GM12878 (cell line): ENCODE measurements around the gene MGLL. TPM values are rescaled to one million over a fixed set of nuclear protein-coding genes. Genes with fewer than 3 reads are reported as not detected.

ENCODE experiments used
- ATAC-seq: fragments of 200-7000 bp; cut with Tn5 transposase; 3 replicates; pipeline ENCODE4 v1.9.1; 2020; ENCODE audit warnings: mild to moderate bottlenecking, moderate library complexity
- BruUV-seq: library from RNA; stranded (reverse); fragments of 400-500 nt; replicated peaks from 2 replicates; lab custom pipeline; 2021; lab: Mats Ljungman, UMichigan
- CTCF ChIA-PET: fragments of 300-600 bp; sonication (Branson Sonifier 250); formaldehyde crosslinking; extraction: SDS; loops from one replicate; lab custom pipeline; 2021; ENCODE audit warnings: inconsistent platforms; lab: Yijun Ruan, JAX
- POLR2A ChIA-PET: fragments of 350-600 bp; formaldehyde crosslinking; extraction: SDS; loops from one replicate; lab custom pipeline; 2021; ENCODE audit warnings: inconsistent platforms; lab: Charles Lee
- RAD21 ChIA-PET: fragments of 300-600 bp; sonication (Branson Sonifier 250); formaldehyde crosslinking; loops from one replicate; lab custom pipeline; 2023; ENCODE audit warnings: antibody characterized with exemption; ENCODE audit not compliant: unreplicated experiment; lab: Charles Lee
- SMC1A ChIA-PET: fragments of 300-600 bp; sonication (Branson Sonifier 250); formaldehyde crosslinking; loops from one replicate; lab custom pipeline; 2023; ENCODE audit not compliant: unreplicated experiment, uncharacterized antibody; lab: Charles Lee
- DNase-seq: peaks from one replicate; pipeline ENCODE4 v3.0.0-alpha.2; 2011; ENCODE audit warnings: low read depth, low spot score
- FAIRE-seq: peaks from 3 replicates; lab custom pipeline; 2011; peaks lifted over from hg19 to GRCh38; lab: Jason Lieb, UNC
- H2AFZ ChIP-seq: 2 replicates; pipeline ENCODE4 v1.6.0; 2011; ENCODE audit warnings: low read depth, low read length, control low read depth; ENCODE audit not compliant: control insufficient read depth
- H3K27ac ChIP-seq: 2 replicates; pipeline ENCODE4 v1.5.1; 2011; ENCODE audit warnings: control low read depth; ENCODE audit not compliant: control insufficient read depth, insufficient read depth
- H3K27me3 ChIP-seq, 2 experiments: replicated peaks in 1 of 2; 2 replicates each; pipeline versions ENCODE4 v1.6.0 to v1.6.1; 2011; ENCODE audit warnings: low read length in 1 of 2; ENCODE audit not compliant: control insufficient read depth in 2 of 2, insufficient read depth in 2 of 2
- H3K36me3 ChIP-seq, 2 experiments: 2 replicates each; pipeline ENCODE4 v1.5.1; 2011; ENCODE audit warnings: low read length in 1 of 2; ENCODE audit not compliant: control insufficient read depth in 2 of 2, insufficient read depth in 2 of 2
- H3K4me1 ChIP-seq: 2 replicates; pipeline ENCODE4 v1.6.1; 2011; ENCODE audit warnings: mild to moderate bottlenecking, low read length, moderate library complexity, mixed read lengths; ENCODE audit not compliant: control insufficient read depth, insufficient read depth
- H3K4me2 ChIP-seq: 2 replicates; pipeline ENCODE4 v1.6.0; 2011; ENCODE audit warnings: control low read depth; ENCODE audit not compliant: control insufficient read depth, insufficient read depth
- H3K4me3 ChIP-seq: fragments of 200-600 bp; sonication (generic); 2 replicates; pipeline ENCODE4 v1.5.1; 2016
- H3K79me2 ChIP-seq: 2 replicates; pipeline ENCODE4 v1.6.0; 2011; ENCODE audit warnings: low read length; ENCODE audit not compliant: control insufficient read depth, insufficient read depth
- H3K9ac ChIP-seq: 2 replicates; pipeline ENCODE4 v1.8.0; 2011; ENCODE audit warnings: low read length, control low read depth, mixed read lengths; ENCODE audit not compliant: control insufficient read depth, insufficient read depth
- H3K9me3 ChIP-seq: replicated peaks from 3 replicates; pipeline ENCODE4 v1.5.1; 2011; ENCODE audit warnings: mild to moderate bottlenecking, low read length; ENCODE audit not compliant: control insufficient read depth, insufficient read depth
- H4K20me1 ChIP-seq: 2 replicates; pipeline ENCODE4 v1.6.0; 2011; ENCODE audit not compliant: control insufficient read depth, insufficient read depth
- CREB1 ChIP-seq: IDR thresholded peaks from 2 replicates; pipeline ENCODE4 v1.6.1; 2012; ENCODE audit warnings: low read depth, mild to moderate bottlenecking, inconsistent platforms
- CTCF ChIP-seq, 3 experiments: IDR thresholded peaks in 2 of 3; conservative IDR thresholded peaks in 1 of 3; 2 replicates each; pipeline ENCODE4 v1.5.1; 2011; ENCODE audit warnings: low read depth in 3 of 3, low read length in 3 of 3, mild to moderate bottlenecking in 3 of 3, control low read depth in 2 of 3, moderate library complexity in 2 of 3, inconsistent platforms in 1 of 3, mixed read lengths in 1 of 3; ENCODE audit not compliant: control insufficient read depth in 2 of 3, insufficient read depth in 1 of 3; ENCODE audit errors: extremely low read depth in 1 of 3
- RB1 ChIP-seq: fragments of 450-650 bp; formaldehyde crosslinking; IDR thresholded peaks from 2 replicates; pipeline ENCODE4 v1.6.1; 2017; ENCODE audit warnings: mild to moderate bottlenecking, borderline replicate concordance
- RCOR1 ChIP-seq: conservative IDR thresholded peaks from 2 replicates; pipeline ENCODE4 v1.6.1; 2012; ENCODE audit warnings: low read depth, low read length, improper control_type of control experiment
- SMAD5 ChIP-seq: IDR thresholded peaks from 2 replicates; pipeline ENCODE4 v1.6.1; 2016; ENCODE audit warnings: antibody characterized with exemption, low read depth
- WGBS: methylation state at CpG from one replicate; pipeline ENCODE4 v1.1.6; 2016; ENCODE audit warnings: low lambda C conversion rate; ENCODE audit not compliant: insufficient replicate concordance, insufficient coverage; ENCODE audit errors: missing lambda C conversion rate; 5-methylcytosine and 5-hydroxymethylcytosine counted together
- in situ Hi-C: fragments of 300-500 bp; cut with MboI; formaldehyde crosslinking; loops from 9 replicates; pipeline ENCODE4 v1.14.3; 2018; ENCODE audit warnings: mixed read lengths
- intact Hi-C: fragments of 100-400 bp; cut with micrococcal nuclease; formaldehyde crosslinking; loops from one replicate; pipeline ENCODE4 v1.14.2; 2022; ENCODE audit not compliant: unreplicated experiment
- polyA plus RNA-seq, 11 experiments: library from polyadenylated mRNA; depleted of rRNA in 4 of 11; unstranded in 6 of 11; stranded (reverse) in 5 of 11; fragments of >200 nt; fragmentation: Nextera tagmentation in 4 of 11; fragmentation: Illumina TruSeq in 1 of 11; extraction: Ambion mirVana in 4 of 11; extraction: Trizol in 1 of 11; gene quantifications; 1 replicate in 1 of 11; 2 replicates in 10 of 11; pipeline versions ENCODE4 v1.2.1 to v1.2.3, GENCODE V29; 2011 to 2016; ENCODE audit warnings: inconsistent platforms in 2 of 11, missing spikeins in 2 of 11, low read depth in 1 of 11
- total RNA-seq, 4 experiments: library from RNA; depleted of rRNA in 3 of 4; stranded (reverse); fragments of >200 nt in 3 of 4; fragmentation: Illumina TruSeq in 1 of 4; extraction: Trizol in 1 of 4; gene quantifications; 2 replicates each; pipeline versions ENCODE4 v1.2.1 to v1.2.3, GENCODE V29; 2013 to 2021
- TF ChIP-seq, protein P1 (sequence below): fragments of 450-650 bp; IDR thresholded peaks from 2 replicates; pipeline ENCODE4 v1.6.1; 2017; ENCODE audit warnings: antibody characterized with exemption, mild to moderate bottlenecking, moderate library complexity
- TF ChIP-seq, protein P2 (sequence below): fragments of 450-650 bp; IDR thresholded peaks from 2 replicates; pipeline ENCODE4 v1.6.1; 2017; ENCODE audit warnings: borderline replicate concordance
- TF ChIP-seq, protein P3 (sequence below): IDR thresholded peaks from 2 replicates; pipeline ENCODE4 v1.6.1; 2012; ENCODE audit warnings: improper control_type of control experiment, low read depth, low read length; ENCODE audit not compliant: insufficient replicate concordance
- TF ChIP-seq, protein P4 (sequence below): IDR thresholded peaks from 2 replicates; pipeline ENCODE4 v1.6.1; 2012; ENCODE audit warnings: low read depth, low read length, improper control_type of control experiment

Gene MGLL
- total and polyA plus RNA-seq, 10 of the 15 experiments (the other 5 are each of a cell fraction or from before 2014, with no cell fraction given) = 44.9 to 177 (median 72.9) TPM

- under 1% methylated on average over 15 of the region's 15 CpGs for WGBS
- H3K4me2 ChIP-seq = peak overlapping the region; percentile 90
- H3K27ac ChIP-seq = peak overlapping the region; percentile 96
- intact Hi-C loops = no loop called here
- peaks cover 66% of the 10 kb centered on the region for H3K79me2 ChIP-seq
- ChIA-PET RAD21 (interaction anchor here (0.8 to 10.7 kb wide), 12 partner anchors 9 to 192 kb away, joined by 3 to 149 read pairs (median 6); partner anchors contain the start of gene MGLL), CTCF (interaction anchor here (0.6 to 3.5 kb wide), 11 partner anchors 9 to 197 kb away, joined by 3 to 19 read pairs (median 5); partner anchors contain the start of gene MGLL), POLR2A (interaction anchor here (0.6 to 8.8 kb wide), 13 partner anchors 8 to 975 kb away, joined by 3 to 116 read pairs (median 5); partner anchors contain the start of gene MGLL), SMC1A (interaction anchor here (0.9 to 12.3 kb wide), 17 partner anchors 10 to 83 kb away, joined by 3 to 205 read pairs (median 4); partner anchors contain the start of gene MGLL)
- H3K36me3 ChIP-seq = peaks cover 4 to 17% of the 10 kb centered on the region in 2 experiments; a peak in 2 of 4 replicates
- peaks cover 64% of the 10 kb centered on the region for H3K4me1 ChIP-seq
- no peaks in the 10 kb centered on the region for H4K20me1 ChIP-seq
- peak overlapping the region; percentile 81 for H3K9ac ChIP-seq
- H3K27me3 ChIP-seq = no peaks in the 10 kb centered on the region
- FAIRE-seq = peak; percentile 84
- peak overlapping the region; percentile 3 for H2AFZ ChIP-seq
- H3K4me3 ChIP-seq = peak overlapping the region; percentile 62
- no peaks in the 10 kb centered on the region for H3K9me3 ChIP-seq
- BruUV-seq = no TSS peak
- peak; percentile 75 for ATAC-seq
- in situ Hi-C loops = no loop called here
- DNase-seq = peak; percentile 56
- no peak for TF ChIP-seq RB1
- no peak for TF ChIP-seq CTCF (IDR thresholded peaks at IDR 0.05 in 2 of 3, conservative IDR thresholded peaks at IDR 0.05 in 1 of 3; ENCODE audit: control insufficient read depth in 2 of 3, extremely low read depth in 1 of 3, insufficient read depth in 1 of 3, low read depth in 3 of 3, low read length in 3 of 3)
- TF ChIP-seq, protein P1, sequence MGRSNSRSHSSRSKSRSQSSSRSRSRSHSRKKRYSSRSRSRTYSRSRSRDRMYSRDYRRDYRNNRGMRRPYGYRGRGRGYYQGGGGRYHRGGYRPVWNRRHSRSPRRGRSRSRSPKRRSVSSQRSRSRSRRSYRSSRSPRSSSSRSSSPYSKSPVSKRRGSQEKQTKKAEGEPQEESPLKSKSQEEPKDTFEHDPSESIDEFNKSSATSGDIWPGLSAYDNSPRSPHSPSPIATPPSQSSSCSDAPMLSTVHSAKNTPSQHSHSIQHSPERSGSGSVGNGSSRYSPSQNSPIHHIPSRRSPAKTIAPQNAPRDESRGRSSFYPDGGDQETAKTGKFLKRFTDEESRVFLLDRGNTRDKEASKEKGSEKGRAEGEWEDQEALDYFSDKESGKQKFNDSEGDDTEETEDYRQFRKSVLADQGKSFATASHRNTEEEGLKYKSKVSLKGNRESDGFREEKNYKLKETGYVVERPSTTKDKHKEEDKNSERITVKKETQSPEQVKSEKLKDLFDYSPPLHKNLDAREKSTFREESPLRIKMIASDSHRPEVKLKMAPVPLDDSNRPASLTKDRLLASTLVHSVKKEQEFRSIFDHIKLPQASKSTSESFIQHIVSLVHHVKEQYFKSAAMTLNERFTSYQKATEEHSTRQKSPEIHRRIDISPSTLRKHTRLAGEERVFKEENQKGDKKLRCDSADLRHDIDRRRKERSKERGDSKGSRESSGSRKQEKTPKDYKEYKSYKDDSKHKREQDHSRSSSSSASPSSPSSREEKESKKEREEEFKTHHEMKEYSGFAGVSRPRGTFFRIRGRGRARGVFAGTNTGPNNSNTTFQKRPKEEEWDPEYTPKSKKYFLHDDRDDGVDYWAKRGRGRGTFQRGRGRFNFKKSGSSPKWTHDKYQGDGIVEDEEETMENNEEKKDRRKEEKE = no peak
- TF ChIP-seq, protein P2, sequence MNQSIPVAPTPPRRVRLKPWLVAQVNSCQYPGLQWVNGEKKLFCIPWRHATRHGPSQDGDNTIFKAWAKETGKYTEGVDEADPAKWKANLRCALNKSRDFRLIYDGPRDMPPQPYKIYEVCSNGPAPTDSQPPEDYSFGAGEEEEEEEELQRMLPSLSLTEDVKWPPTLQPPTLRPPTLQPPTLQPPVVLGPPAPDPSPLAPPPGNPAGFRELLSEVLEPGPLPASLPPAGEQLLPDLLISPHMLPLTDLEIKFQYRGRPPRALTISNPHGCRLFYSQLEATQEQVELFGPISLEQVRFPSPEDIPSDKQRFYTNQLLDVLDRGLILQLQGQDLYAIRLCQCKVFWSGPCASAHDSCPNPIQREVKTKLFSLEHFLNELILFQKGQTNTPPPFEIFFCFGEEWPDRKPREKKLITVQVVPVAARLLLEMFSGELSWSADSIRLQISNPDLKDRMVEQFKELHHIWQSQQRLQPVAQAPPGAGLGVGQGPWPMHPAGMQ = no peak
- TF ChIP-seq, protein P3, sequence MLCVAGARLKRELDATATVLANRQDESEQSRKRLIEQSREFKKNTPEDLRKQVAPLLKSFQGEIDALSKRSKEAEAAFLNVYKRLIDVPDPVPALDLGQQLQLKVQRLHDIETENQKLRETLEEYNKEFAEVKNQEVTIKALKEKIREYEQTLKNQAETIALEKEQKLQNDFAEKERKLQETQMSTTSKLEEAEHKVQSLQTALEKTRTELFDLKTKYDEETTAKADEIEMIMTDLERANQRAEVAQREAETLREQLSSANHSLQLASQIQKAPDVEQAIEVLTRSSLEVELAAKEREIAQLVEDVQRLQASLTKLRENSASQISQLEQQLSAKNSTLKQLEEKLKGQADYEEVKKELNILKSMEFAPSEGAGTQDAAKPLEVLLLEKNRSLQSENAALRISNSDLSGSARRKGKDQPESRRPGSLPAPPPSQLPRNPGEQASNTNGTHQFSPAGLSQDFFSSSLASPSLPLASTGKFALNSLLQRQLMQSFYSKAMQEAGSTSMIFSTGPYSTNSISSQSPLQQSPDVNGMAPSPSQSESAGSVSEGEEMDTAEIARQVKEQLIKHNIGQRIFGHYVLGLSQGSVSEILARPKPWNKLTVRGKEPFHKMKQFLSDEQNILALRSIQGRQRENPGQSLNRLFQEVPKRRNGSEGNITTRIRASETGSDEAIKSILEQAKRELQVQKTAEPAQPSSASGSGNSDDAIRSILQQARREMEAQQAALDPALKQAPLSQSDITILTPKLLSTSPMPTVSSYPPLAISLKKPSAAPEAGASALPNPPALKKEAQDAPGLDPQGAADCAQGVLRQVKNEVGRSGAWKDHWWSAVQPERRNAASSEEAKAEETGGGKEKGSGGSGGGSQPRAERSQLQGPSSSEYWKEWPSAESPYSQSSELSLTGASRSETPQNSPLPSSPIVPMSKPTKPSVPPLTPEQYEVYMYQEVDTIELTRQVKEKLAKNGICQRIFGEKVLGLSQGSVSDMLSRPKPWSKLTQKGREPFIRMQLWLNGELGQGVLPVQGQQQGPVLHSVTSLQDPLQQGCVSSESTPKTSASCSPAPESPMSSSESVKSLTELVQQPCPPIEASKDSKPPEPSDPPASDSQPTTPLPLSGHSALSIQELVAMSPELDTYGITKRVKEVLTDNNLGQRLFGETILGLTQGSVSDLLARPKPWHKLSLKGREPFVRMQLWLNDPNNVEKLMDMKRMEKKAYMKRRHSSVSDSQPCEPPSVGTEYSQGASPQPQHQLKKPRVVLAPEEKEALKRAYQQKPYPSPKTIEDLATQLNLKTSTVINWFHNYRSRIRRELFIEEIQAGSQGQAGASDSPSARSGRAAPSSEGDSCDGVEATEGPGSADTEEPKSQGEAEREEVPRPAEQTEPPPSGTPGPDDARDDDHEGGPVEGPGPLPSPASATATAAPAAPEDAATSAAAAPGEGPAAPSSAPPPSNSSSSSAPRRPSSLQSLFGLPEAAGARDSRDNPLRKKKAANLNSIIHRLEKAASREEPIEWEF = no peak
- TF ChIP-seq, protein P4, sequence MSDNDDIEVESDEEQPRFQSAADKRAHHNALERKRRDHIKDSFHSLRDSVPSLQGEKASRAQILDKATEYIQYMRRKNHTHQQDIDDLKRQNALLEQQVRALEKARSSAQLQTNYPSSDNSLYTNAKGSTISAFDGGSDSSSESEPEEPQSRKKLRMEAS = peak; percentile 34
- TF ChIP-seq SMAD5 = no peak; the same call in 1 of the 2 replicates
- TF ChIP-seq CREB1 = no peak
- no peak for TF ChIP-seq RCOR1
Observed at GRCh38 chr3:127762077-127762786, 60.1 kb downstream of the MGLL start.
